HepG2 (cell line): ENCODE results near the gene TSHZ2. TPM values are rescaled to one million over a fixed set of nuclear protein-coding genes. Genes with fewer than 3 reads are reported as not detected.

Source experiments
- ATAC-seq: fragments of 200-7000 bp; cut with Tn5 transposase; 3 replicates; pipeline ENCODE4 v1.9.1; 2020; ENCODE audit warnings: mild to moderate bottlenecking, moderate library complexity
- BruUV-seq: library from RNA; stranded (reverse); fragments of 400-500 nt; replicated peaks from 2 replicates; lab custom pipeline; 2021; lab: Mats Ljungman, UMichigan
- CTCF ChIA-PET: fragments of 300-600 bp; formaldehyde crosslinking; extraction: SDS; loops from one replicate; lab custom pipeline; 2021; ENCODE audit warnings: low total read pairs, inconsistent platforms, low intra/inter-chr PET ratio; lab: Yijun Ruan, JAX
- POLR2A ChIA-PET: fragments of 350-600 bp; sonication (Branson Sonifier 250); formaldehyde crosslinking; loops from one replicate; lab custom pipeline; 2020; ENCODE audit warnings: antibody characterized with exemption, inconsistent platforms; lab: Yijun Ruan, JAX
- DNase-seq: peaks from one replicate; pipeline ENCODE4 v3.0.0-alpha.2; 2015; ENCODE audit warnings: low spot score
- FAIRE-seq: peaks from 3 replicates; lab custom pipeline; 2011; peaks lifted over from hg19 to GRCh38; lab: Jason Lieb, UNC
- H2AFZ ChIP-seq: one replicate; pipeline ENCODE4 v1.6.1; 2011; ENCODE audit warnings: low read length, inconsistent platforms
- H3K27ac ChIP-seq: fragments of 300-600 bp; 3 replicates; pipeline ENCODE4 v1.8.0; 2011; ENCODE audit warnings: mixed run types, mild to moderate bottlenecking, mixed read lengths, low read length, inconsistent platforms; ENCODE audit not compliant: insufficient read depth; ENCODE audit errors: extremely low read length
- H3K27me3 ChIP-seq, 2 experiments: fragments of 200-600 bp in 1 of 2; 2 replicates in 1 of 2; 3 replicates in 1 of 2; pipeline versions ENCODE4 v1.6.0 to v1.8.0; 2011; ENCODE audit warnings: low read length in 2 of 2, mild to moderate bottlenecking in 2 of 2, moderate library complexity in 2 of 2, inconsistent platforms in 1 of 2; ENCODE audit not compliant: insufficient read depth in 2 of 2, control insufficient read depth in 1 of 2
- H3K36me3 ChIP-seq, 2 experiments: fragments of 200-600 bp in 1 of 2; replicated peaks in 1 of 2; 2 replicates in 1 of 2; 3 replicates in 1 of 2; pipeline versions ENCODE4 v1.5.1 to v1.8.0; 2011; ENCODE audit warnings: low read length in 2 of 2, inconsistent platforms in 1 of 2; ENCODE audit not compliant: insufficient read depth in 2 of 2, control insufficient read depth in 1 of 2
- H3K4me1 ChIP-seq: 2 replicates; pipeline ENCODE4 v1.5.1; 2012; ENCODE audit warnings: low read length, inconsistent platforms; ENCODE audit not compliant: insufficient read depth
- H3K4me2 ChIP-seq: 2 replicates; pipeline ENCODE4 v1.6.0; 2011; ENCODE audit warnings: low read depth, low read length, inconsistent platforms
- H3K4me3 ChIP-seq, 3 experiments: fragments of 200-600 bp in 1 of 3; sonication (generic), shearing (Covaris generic) in 1 of 3; replicated peaks in 1 of 3; 2 replicates each; pipeline ENCODE4 v1.5.1; 2011 to 2016; ENCODE audit warnings: low read length in 3 of 3, inconsistent platforms in 2 of 3, low read depth in 2 of 3, mild to moderate bottlenecking in 2 of 3, control low read depth in 1 of 3, mixed read lengths in 1 of 3; ENCODE audit not compliant: insufficient read depth in 1 of 3
- H3K79me2 ChIP-seq: one replicate; pipeline ENCODE4 v1.6.1; 2011; ENCODE audit warnings: low read length, inconsistent platforms; ENCODE audit not compliant: insufficient read depth
- H3K9ac ChIP-seq: 2 replicates; pipeline ENCODE4 v1.6.0; 2011; ENCODE audit warnings: mild to moderate bottlenecking, low read depth, low read length, inconsistent platforms; ENCODE audit not compliant: insufficient read depth
- H3K9me3 ChIP-seq: 2 replicates; pipeline ENCODE4 v1.5.1; 2012; ENCODE audit warnings: mild to moderate bottlenecking, low read length
- H4K20me1 ChIP-seq: 2 replicates; pipeline ENCODE4 v1.6.0; 2011; ENCODE audit warnings: inconsistent platforms, mild to moderate bottlenecking, low read length, moderate library complexity; ENCODE audit not compliant: insufficient read depth
- ATF4 ChIP-seq, 2 experiments: fragments of 450-650 bp in 1 of 2; sonication (generic) in 1 of 2; formaldehyde crosslinking; IDR thresholded peaks; 2 replicates each; pipeline versions ENCODE4 v1.5.0 to v1.8.0; 2020 to 2022; ENCODE audit warnings: mild to moderate bottlenecking in 1 of 2, missing genetic modification reagents in 1 of 2
- BRCA1 ChIP-seq: sonication (generic); formaldehyde crosslinking; IDR thresholded peaks from 2 replicates; pipeline ENCODE4 v1.4.0; 2020; ENCODE audit warnings: missing genetic modification reagents
- DNMT3B ChIP-seq: conservative IDR thresholded peaks from 2 replicates; pipeline ENCODE4 v1.6.1; 2016; ENCODE audit warnings: missing biosample characterization, control low read depth
- JARID2 ChIP-seq: sonication (generic); formaldehyde crosslinking; IDR thresholded peaks from 2 replicates; pipeline ENCODE4 v1.8.1; 2023; ENCODE audit warnings: missing genetic modification reagents, inconsistent platforms; ENCODE audit not compliant: insufficient replicate concordance
- SATB2 ChIP-seq: sonication (generic); formaldehyde crosslinking; IDR thresholded peaks from 2 replicates; pipeline ENCODE4 v1.5.0; 2020; ENCODE audit warnings: missing genetic modification reagents
- ZBTB20 ChIP-seq: sonication (generic); formaldehyde crosslinking; IDR thresholded peaks from 2 replicates; pipeline ENCODE4 v1.8.1; 2023; ENCODE audit warnings: missing genetic modification reagents, low read depth, mild to moderate bottlenecking, borderline replicate concordance
- ZEB1 ChIP-seq: IDR thresholded peaks from 2 replicates; pipeline ENCODE4 v1.6.1; 2012; ENCODE audit warnings: mild to moderate bottlenecking, low read depth, inconsistent platforms; ENCODE audit not compliant: insufficient replicate concordance
- ZMYM4 ChIP-seq: sonication (generic); formaldehyde crosslinking; IDR thresholded peaks from 2 replicates; pipeline ENCODE4 v1.8.1; 2023; ENCODE audit warnings: mild to moderate bottlenecking, missing genetic modification reagents
- ZNF333 ChIP-seq: sonication (generic); formaldehyde crosslinking; IDR thresholded peaks from 2 replicates; pipeline ENCODE4 v1.4.0; 2020; ENCODE audit warnings: mild to moderate bottlenecking, missing genetic modification reagents, borderline replicate concordance
- WGBS: methylation state at CpG from one replicate; pipeline ENCODE4 v1.1.6; 2017; ENCODE audit warnings: low lambda C conversion rate; 5-methylcytosine and 5-hydroxymethylcytosine counted together
- in situ Hi-C: cut with HindIII; loops from 2 replicates; pipeline ENCODE4 v1.10.0; 2017; ENCODE audit warnings: low pct_unique_long_range_greater_than_20kb; ENCODE audit not compliant: extremely low pct_ligation_motif_present
- intact Hi-C: fragments of 100-400 bp; cut with micrococcal nuclease; formaldehyde crosslinking; loops from one replicate; pipeline ENCODE4 v1.10.0; 2022; ENCODE audit not compliant: unreplicated experiment
- polyA plus RNA-seq, 8 experiments: library from polyadenylated mRNA; depleted of rRNA in 3 of 8; stranded (reverse) in 7 of 8; unstranded in 1 of 8; fragments of >200 nt; fragmentation: Illumina TruSeq in 4 of 8; extraction: Trizol in 4 of 8; gene quantifications; 2 replicates each; pipeline versions ENCODE4 v1.2.1 to v1.2.3, GENCODE V29; 2011 to 2016; ENCODE audit warnings: low read depth in 4 of 8, missing spikeins in 1 of 8, mixed read lengths in 1 of 8; ENCODE audit not compliant: insufficient read depth in 1 of 8
- total RNA-seq, 5 experiments: library from RNA; depleted of rRNA; stranded (reverse); fragments of >200 nt; fragmentation: Illumina TruSeq; extraction: Trizol; gene quantifications; 2 replicates each; pipeline ENCODE4 v1.2.3, GENCODE V29; 2016; ENCODE audit warnings: low read depth in 1 of 5
- TF ChIP-seq, protein P1 (sequence below): sonication (generic); formaldehyde crosslinking; IDR thresholded peaks from 2 replicates; pipeline ENCODE4 v1.5.0; 2020; ENCODE audit warnings: missing genetic modification reagents

The TSHZ2 gene
- total and polyA plus RNA-seq, 2 of the 13 experiments (the other 11 are each of a cell fraction or from before 2014, with no cell fraction given) = 0.01 TPM; not detected in 1

GRCh38 chr20:53262365-53262764 lies 290.2 kb downstream of the TSHZ2 start:
- ChIA-PET CTCF (no interaction called here), POLR2A (no interaction called here)
- DNase-seq (no peak), FAIRE-seq (no peak), ATAC-seq (no peak)
- Histone ChIP-seq H3K27me3 (no peaks in the 10 kb centered on the region; a peak in 1 of 5 replicates), H3K9ac (no peak overlapping the region), H3K4me1 (no peaks in the 10 kb centered on the region), H3K4me2 (no peak overlapping the region), H3K36me3 (no peaks in the 10 kb centered on the region), H3K4me3 (no peak overlapping the region), H3K79me2 (no peaks in the 10 kb centered on the region), H4K20me1 (no peaks in the 10 kb centered on the region)
- 11% methylated on average over 7 of the region's 7 CpGs for WGBS
- BruUV-seq = no TSS peak
- in situ Hi-C loops = no loop called here
- intact Hi-C loops = no loop called here
- TF ChIP-seq DNMT3B (CRISPR knock-in tag) (no peak), ZMYM4 (CRISPR knock-in tag) (no peak), ZEB1 (no peak), JARID2 (CRISPR knock-in tag) (no peak), BRCA1 (CRISPR knock-in tag) (no peak), ZNF333 (CRISPR knock-in tag) (no peak), ZBTB20 (CRISPR knock-in tag) (no peak), ATF4 (CRISPR knock-in tag; IDR thresholded peaks at IDR 0.05) (no peak), SATB2 (CRISPR knock-in tag) (no peak)
- TF ChIP-seq, protein P1, sequence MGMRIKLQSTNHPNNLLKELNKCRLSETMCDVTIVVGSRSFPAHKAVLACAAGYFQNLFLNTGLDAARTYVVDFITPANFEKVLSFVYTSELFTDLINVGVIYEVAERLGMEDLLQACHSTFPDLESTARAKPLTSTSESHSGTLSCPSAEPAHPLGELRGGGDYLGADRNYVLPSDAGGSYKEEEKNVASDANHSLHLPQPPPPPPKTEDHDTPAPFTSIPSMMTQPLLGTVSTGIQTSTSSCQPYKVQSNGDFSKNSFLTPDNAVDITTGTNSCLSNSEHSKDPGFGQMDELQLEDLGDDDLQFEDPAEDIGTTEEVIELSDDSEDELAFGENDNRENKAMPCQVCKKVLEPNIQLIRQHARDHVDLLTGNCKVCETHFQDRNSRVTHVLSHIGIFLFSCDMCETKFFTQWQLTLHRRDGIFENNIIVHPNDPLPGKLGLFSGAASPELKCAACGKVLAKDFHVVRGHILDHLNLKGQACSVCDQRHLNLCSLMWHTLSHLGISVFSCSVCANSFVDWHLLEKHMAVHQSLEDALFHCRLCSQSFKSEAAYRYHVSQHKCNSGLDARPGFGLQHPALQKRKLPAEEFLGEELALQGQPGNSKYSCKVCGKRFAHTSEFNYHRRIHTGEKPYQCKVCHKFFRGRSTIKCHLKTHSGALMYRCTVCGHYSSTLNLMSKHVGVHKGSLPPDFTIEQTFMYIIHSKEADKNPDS (CRISPR knock-in tag) = no peak
- TF ChIP-seq, all 625 proteins: peak for 0
- Histone ChIP-seq H3K9me3 (no peaks in the 10 kb centered on the region), H2AFZ (no peak overlapping the region), H3K27ac (no peak overlapping the region)
